ENCODE data around the gene CDK1.

DNA sequence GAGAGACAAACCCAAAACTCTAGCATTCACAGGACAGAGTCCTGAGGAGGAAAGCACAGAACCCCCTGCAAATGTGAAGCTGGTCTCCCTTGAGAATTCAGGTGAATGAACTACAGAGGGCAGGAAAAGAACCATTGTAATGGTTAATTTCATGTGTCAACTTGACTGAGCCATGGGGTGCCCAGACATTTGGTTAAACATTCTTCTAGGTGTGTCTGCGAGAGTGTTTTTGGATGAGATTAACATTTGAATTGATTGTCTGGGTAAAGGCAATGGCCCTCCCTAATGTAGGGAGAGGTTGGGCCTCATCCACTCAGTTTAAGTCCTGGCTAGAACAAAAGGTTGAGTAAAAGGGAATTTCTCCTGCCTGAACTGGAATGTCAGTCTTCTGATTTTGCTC lies 15.7 kb upstream of the CDK1 start:
- TF ChIP-seq, protein P1, sequence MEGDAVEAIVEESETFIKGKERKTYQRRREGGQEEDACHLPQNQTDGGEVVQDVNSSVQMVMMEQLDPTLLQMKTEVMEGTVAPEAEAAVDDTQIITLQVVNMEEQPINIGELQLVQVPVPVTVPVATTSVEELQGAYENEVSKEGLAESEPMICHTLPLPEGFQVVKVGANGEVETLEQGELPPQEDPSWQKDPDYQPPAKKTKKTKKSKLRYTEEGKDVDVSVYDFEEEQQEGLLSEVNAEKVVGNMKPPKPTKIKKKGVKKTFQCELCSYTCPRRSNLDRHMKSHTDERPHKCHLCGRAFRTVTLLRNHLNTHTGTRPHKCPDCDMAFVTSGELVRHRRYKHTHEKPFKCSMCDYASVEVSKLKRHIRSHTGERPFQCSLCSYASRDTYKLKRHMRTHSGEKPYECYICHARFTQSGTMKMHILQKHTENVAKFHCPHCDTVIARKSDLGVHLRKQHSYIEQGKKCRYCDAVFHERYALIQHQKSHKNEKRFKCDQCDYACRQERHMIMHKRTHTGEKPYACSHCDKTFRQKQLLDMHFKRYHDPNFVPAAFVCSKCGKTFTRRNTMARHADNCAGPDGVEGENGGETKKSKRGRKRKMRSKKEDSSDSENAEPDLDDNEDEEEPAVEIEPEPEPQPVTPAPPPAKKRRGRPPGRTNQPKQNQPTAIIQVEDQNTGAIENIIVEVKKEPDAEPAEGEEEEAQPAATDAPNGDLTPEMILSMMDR (IDR thresholded peaks at IDR 0.05; ENCODE audit: insufficient read depth, low read depth, low read length): no peak
- TF ChIP-seq EZH2 (IDR thresholded peaks at IDR 0.05; ENCODE audit: insufficient read depth, low read length): no peak

All from astrocyte (in vitro differentiated cells and primary cell).